A549 treated with ZK216348 at 1 μM for 4 hours (cell line): ENCODE data around the gene PPP1R17. TPM values are rescaled to one million over a fixed set of nuclear protein-coding genes. Genes with fewer than 3 reads are reported as not detected.

Source experiments
- total RNA-seq: library from RNA; stranded (reverse); fragments of 200-300 nt; extraction: Qiagen RNA extraction; gene quantifications from 5 replicates; pipeline ENCODE4 v1.2.3, GENCODE V29; 2022; ENCODE audit warnings: low read depth

PPP1R17 gene
- total RNA-seq: not detected in 5 replicates

DNA sequence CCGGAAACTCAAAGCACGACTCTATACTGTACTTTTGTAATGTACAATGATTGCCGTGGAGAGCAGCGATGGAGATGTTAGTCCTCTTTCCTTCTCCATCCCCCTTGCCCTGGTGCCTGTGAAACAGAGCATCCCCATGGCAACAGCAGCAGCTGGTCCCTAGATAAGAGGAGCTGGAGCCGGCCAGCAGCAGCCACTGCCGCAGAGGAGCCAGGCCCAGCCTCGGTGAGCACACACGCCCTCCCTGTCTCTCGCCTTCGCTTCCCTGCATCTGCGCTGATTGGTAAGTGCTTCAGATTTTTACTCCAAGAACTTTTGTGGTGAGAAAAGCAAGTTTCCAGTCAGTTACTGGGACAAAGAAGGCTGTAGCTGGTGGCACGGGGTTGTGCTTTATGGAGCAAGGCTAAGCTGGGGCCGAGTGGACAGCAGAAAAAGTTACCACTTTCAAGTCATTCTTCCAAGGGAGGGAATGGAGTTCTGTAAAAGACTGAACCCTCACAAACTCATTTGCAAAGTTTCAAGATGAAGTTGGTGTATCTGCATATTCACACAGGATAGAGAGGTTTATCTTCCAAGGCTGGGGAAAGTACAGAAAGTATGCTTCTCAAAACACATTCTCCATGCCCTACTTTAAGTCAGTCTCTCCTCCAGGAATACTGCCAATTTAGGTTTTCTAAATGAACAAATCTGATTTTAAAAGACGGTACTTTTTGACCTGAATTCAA, at the start of gene PPP1R17:
Gene PPP1R17, plus strand, starts transcription at position 192 of the 725 bp plus-strand sequence. CDS start 5,227 bp downstream, outside the sequence.

Other genes with a start within 250 kb of the PPP1R17 start
- gene ITPRID1, start 173.1 kb upstream of the PPP1R17 start, total RNA-seq: not detected in 5 replicates